GM19043 (cell line): ENCODE measurements around the gene BICRAL.
"Not testable (repeated sequence)": the region's sequence is repeated elsewhere in the genome, so short reads cannot be mapped to it uniquely, and the experiment has no call there.

Source experiments
- ATAC-seq: cut with Tn5 transposase; IDR thresholded peaks from one replicate; pipeline ENCODE4 v1.9.1; 2021; ENCODE audit warnings: low read depth; ENCODE audit not compliant: unreplicated experiment

Gene BICRAL

DNA sequence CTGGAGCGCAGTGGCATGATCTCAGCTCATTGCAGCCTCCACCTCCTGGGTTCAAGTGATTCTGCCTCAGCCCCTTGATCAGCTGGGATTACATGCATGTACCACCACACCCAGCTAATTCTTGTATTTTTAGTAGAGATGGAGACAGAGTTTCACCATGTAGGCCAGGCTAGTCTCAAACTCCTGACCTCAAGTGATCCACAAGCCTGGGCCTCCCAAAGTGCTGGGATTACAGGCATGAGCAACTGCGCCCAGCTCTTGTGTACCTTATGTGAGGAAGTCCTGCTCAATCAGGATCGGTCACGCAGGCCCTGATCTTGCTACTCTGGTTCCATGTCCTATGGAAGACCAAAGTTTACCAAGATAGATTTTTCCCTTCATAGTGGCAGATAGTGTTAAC is 106.3 kb downstream of the BICRAL start:
- not testable (repeated sequence) for ATAC-seq

DNA sequence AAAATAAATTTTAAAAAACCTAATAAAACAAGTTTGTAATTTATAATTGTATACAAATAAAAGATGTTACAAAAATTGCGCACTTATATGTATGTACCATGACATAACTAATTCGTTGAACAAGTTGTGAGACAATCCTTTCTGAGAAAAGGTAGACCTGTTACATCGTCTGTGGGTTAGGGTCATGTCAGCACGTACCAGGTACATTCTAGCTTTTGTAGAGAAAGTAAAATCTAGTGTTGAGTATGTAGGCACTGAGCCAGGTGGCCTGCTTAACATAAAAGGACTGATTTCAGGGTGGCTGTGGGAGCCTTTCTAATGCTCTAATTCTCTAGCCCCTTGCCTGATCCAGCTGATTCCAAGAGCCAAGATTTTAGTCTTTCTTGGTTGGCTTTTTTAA is 108.0 kb downstream of the BICRAL start:
- no peak for ATAC-seq

DNA sequence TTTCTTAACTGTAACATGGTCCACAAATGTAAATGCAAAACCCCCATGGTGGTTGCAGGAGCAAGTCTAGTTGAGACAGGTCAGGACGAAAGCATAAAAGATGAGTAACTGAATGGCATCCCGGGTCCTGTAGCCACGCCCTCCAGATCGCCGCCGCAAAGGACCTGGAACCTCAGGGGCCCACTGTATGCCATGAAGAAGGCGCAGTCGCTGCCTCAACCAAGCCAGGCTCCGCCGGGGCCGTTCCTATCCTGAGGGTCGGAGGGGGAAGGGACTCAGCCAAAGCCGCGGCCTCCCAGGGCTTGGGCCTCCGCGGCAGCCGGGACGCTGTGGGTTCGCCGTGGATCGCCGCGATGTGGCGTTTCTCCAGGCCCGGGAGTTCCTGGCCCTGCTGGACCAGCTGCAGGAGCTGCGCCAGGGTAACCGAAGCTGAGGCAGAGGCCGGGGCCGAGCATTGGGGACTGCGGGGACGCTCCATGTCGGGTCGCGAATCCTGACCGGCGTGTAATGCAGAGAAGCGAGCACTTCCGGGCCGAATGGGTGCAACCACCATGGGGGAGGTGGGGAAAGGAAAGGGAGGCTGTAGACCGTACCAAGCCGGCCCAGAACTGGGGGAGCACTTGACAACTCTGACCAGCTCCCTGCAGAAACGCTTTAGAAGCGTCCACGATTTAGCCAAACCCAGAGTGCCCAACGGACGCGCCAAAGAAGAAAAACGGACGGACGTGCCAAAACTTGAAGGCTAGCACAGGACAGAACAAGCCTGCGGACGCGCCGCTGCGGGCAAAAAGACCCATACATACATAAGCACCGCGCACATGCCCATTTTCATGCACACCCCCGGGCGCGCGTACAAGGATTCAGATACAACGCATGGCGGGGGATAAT is 108.7 kb downstream of the BICRAL start:
- ATAC-seq: peak; percentile 84

DNA sequence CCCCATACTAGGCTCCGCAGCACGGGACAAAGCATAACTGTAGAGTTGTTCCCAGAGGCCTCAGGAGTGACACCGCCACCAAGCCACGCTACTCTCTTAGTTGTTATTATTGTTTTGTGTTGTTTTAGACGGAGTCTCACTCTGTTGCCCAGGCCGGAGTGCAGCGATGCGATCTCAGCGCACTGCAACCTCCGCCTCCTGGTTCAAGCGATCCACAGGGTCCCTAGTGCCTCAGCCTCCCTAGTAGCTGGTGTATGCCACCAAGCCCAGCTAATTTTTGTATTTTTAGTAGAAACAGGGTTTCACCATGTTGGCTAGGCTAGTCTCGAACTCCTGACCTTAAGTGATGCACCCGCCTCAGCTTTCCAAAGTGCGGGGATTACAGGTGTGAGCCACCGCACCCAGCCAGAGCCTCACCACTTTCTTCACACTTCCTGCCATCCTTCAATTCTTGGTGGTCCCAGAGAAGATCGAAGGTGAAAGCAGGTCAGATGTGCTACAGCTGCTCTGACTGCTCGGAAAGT is 109.4 kb downstream of the BICRAL start:
- no peak for ATAC-seq

DNA sequence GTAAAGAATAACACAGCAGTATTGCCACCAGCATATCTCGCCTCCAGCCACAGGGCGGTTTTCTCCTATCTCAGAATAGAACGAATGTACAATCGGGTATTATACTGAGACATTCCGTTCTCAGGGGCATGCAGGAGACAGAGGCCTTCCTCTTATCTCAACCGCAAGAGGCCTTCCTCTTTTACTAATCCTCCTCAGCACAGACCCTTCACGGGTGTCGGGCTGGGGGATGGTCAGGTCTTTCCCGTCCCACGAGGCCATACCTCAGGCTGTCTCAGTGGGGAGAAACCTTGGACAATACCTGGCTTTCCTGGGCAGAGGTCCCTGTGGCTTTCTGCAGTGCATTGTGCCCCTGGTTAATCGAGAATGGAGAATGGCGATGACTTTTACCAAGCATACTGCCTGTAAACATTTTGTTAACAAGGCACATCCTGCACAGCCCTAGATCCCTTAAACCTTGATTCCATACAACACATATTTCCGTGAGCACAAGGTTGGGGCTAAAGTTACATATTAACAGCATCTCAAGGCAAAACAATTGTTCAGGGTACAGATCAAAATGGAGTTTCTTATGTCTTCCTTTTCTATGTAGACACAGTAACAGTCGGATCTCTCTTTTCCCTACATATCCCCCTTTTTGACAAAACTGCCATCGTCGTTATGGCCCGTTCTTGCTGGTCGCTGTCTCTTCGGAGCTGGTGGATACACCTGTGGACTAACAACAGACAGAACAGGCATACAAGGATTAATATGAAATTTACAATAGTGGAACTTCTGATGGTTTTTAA is 112.4 kb downstream of the BICRAL start:
- ATAC-seq: not testable (repeated sequence)

DNA sequence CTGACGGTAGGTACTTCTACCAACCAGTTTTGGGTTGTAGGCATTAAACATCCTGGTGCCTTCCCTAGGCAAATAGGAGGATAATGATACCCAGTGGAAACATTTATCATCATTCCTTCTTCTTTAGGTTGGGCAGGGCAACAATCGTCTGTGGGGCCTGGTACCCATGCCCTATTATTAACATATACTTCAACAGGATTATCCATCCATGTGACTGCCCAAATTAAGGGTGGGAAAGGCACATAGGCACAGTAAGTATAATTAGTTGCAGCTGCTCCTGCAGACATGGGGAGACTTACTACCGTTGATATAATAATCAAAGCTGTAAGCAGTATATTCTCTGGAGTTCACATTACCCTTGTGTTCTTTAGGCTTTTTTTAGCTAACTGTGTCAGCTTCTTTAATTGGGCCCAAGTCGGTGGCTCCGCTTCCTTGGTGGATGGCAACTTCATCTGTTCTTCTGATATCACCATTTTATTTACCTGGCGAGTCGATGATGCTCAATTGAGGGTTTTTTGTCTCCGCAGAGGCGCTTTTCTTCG is 114.4 kb downstream of the BICRAL start:
- ATAC-seq: no peak

DNA sequence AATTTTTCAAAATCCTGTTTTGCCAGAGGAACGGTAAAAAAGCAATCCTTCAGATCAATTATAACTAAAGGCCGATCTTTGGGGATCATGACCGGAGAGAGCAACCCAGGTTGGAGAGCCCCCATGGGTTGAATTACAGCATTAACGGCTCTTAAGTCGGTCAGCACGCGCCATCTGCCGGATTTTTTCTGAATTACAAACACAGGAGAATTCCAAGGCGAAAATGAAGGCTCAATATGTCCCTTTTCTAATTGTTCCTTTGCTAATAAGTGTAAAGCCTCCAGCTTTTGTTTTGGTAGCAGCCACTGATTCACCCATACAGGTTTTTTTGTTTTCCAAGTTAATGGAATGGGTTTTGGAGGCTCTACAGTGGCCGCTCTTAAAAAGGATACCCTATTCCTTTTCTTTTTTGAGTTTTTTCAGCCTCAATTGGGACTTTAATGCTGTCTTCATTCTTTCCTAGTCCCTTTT is 117.1 kb downstream of the BICRAL start:
- no peak for ATAC-seq

DNA sequence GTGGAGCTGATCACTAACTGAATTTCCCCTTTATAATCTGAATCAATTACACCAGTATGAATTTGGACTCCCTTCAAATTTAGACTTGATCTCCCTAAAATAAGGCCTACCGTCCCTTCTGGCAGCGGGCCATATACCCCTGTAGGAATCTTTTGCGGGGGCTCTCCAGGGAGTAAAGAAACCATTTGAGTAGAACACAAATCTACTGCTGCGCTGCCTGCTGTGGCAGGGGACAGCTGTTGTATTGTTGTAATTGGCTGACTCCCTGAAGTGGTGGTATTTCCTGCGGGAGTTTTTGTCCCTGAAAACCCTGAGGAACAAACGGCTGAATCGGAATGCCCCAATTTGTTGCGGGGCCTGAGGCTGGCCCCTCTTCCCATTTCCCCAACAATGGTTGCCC is 118.0 kb downstream of the BICRAL start:
- no peak for ATAC-seq

DNA sequence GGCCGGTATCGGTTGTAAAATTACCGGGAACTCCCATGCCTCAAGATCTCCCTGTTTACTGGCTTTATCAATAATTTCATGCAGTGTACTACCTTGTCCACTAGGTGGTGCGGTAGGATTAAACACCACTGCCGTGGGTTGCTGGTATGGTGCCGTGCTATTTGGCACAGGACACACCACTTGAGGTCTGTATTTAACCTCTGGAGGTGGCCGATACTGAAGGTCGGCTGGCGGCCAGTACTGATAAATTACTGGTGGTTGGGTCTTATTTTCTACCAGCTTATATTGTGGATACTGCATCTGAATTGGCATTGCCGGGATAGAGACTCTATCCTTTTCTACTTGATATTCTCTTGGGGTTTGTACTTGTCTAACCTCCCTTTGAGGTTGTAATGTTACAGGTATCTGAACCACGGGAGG is 119.7 kb downstream of the BICRAL start:
- no peak for ATAC-seq

DNA sequence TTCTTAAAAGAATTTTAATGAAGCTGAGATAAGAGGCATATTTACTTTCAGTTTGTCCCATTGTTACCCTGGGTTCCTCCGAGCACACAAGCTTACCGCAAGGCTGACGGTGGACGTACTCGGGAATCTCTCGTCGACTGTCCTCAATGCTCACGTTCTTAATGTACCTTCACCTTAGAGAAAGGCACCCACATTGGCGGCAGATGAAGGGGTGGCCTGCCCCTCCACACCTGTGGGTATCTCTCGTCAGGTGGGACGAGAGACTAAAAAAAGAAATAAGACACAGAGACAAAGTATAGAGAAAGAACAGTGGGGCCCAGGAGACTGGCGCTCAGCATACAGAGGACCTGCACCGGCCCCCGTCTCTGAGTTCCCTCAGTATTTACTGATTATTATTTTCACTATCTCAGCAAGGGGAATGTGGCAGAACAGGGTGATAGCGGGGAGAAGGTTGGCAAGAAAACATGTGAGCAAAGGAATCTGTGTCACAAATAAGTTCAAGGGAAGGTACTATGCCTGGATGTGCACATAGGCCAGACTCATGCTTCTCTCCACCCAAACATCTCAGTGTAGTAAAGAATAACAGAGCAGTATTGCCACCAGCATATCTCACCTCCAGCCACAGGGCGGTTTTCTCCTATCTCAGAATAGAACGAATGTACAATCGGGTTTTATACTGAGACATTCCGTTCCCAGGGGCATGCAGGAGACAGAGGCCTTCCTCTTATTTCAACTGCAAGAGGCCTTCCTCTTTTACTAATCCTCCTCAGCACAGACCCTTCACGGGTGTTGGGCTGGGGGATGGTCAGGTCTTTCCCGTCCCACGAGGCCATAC is 120.8 kb downstream of the BICRAL start:
- not testable (repeated sequence) for ATAC-seq

DNA sequence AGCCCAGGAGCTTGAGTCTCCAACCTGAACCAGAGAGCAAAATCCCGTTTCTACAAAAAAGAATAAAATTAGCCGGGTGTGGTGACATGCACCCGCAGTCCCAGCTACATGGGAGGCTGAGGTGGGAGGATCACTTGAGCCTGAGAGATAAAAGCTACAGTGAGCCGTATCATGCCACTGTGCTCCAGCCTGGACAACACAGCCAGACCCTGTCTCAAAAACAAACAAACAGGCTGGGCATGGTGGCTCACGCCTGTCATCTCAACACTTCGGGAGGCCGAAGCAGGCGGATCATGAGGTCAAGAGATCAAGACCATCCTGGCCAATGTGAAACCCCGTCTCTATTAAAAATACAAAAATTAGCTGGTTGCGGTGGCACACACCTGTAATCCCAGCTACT is 122.6 kb downstream of the BICRAL start:
- no peak for ATAC-seq

DNA sequence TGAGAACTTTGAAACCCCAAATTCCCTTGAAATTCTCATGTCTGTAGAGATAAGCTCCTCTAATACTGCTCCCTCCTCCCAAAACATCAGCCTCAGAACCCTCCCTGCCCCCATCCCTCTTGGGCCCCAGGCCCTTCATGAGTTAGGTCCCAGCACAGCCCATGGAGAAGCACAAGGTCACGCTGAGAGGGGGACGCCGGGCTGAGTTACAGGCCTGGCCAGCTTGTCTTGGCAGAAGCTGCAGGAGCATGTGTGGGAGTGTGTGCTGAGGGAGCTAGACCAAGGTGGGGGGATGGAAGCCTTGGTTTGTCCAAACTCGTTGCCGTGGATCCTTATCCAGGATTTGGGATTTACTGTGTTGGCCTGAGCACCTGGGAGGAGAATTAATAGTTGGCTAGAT is 125.5 kb downstream of the BICRAL start:
- no peak for ATAC-seq

DNA sequence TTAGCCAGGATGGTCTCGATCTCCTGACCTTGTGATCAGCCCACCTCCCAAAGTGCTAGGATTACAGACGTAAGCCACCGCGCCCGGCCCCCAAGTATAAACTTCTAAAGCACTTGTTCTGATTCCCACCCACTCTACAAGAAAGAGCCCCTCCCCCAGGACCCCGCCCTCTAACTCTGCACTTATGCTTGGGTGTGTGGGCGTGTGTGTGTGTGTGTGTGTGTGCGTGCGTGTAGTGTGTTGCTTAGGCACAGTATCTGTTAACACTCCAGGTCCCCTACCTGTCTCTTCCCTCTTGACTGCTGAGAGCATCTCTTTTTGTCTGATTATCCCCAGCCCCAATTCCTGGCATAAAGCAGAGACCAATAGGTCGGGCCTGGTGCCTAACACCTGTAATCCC is 128.0 kb downstream of the BICRAL start:
- no peak for ATAC-seq

DNA sequence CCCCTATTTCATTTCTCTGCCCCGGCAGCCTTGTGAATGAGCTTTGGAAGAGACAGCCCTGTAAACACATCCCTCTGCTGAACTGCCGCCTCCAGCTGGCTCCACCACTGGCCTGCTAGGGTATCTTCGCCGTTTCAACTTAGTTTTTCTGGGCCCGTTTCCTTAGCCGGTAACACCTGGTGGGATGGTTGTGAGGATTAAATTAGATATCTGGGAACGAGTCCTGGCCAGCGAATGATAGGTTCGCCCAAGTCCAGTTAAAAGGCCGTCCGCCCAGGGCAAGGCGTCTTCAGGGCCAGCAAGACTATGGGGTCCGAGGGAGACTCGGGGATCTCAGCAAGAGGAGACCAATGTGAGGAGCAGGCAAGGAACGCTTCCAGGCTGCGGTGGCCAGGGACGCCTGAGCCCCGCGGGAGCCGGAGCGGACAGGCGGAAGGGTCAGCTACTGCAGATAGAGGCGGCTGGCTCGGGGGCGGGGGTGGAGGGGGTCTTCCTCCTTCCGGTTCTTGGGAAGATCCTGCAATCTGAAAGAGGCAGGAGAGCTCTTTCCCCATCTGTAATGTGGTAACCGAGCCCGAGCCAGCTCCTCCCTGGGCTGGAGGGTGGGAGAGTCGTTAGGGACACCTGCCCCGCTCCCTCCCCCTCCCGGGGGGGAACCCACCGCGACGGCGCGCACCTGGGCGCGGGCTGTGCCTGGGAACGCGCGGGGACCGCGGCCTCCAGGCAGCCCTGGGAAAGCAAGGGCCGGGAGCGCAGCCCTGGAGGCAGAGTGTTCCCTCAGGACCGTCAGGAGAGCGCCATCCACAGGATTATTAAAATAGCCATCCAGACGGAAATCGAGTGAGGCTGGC is 129.5 kb downstream of the BICRAL start:
- no peak for ATAC-seq

DNA sequence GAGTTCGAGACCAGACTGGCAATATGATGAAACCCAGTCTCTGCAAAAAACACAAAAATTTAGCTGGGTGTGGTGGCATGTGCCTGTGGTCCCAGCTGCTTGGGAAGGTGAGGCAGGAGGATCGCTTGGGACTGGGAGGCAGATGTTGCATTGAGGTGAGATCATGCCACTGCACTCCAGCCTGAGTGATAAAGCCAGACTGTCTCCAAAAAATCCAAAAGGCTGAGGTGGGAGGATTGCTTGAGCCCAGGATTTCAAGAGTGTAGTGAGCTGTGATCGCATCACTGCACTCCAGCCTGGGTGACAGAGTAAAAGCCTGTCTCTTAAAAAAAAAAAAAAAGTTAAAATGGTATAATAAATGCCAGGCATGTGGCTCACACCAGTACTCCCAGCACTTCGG is 132.7 kb downstream of the BICRAL start:
- ATAC-seq: no peak

DNA sequence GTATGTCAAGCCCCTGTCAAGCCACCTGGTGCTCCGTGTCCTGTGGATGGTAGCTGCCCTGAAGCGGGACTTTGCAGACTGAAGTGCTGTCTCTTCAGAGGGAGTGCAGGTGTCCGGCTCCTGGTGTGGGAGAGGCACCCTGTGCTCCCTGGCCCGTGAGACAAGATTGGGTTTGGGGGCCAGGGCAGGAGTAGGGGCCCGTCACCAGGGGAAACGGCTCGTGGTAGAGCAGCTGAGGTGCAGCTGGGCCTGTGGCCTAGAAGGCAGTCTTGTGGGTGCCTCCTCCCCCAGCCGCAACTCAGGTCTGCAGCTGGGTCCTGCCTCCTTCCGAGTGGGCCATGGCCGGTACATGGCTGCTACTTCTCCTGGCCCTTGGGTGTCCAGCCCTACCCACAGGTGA is 133.9 kb downstream of the BICRAL start, which contains the start of gene PTCRA:
TSS of gene PTCRA (plus strand) at position 322 of the 400 bp plus-strand sequence. CDS start at position 339, 17 bp downstream.
- ATAC-seq: no peak

DNA sequence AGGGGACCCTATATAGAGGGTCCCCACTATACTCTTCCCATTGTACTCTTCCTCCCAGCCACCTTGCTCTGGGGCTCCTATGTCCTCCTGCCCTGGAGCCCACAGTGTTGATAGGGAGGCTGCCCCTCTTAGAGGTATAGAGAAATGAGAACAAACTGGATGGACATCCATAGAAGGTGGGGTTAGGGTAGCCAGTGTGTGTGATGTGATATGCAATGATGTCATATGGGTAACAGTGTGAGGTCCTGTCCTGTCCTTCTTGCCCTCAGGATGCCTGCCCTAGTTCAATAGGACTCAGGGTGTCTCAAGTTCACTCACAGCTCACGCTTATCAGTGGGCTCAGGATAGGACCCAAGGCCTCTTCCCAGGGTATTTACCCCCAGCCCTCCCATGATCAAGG is 134.4 kb downstream of the BICRAL start:
- no peak for ATAC-seq
